K562 (cell line): ENCODE data around the gene B2M. TPM values are rescaled to one million over a fixed set of nuclear protein-coding genes. Genes with fewer than 3 reads are reported as not detected.
"Not testable (repeated sequence)": the region's sequence is repeated elsewhere in the genome, so short reads cannot be mapped to it uniquely, and the experiment has no call there.

Source experiments
- ATAC-seq: fragments of 200-7000 bp; cut with Tn5 transposase; 3 replicates; pipeline ENCODE4 v1.9.1; 2020; ENCODE audit warnings: moderate library complexity
- BruUV-seq: library from RNA; stranded (reverse); fragments of 400-500 nt; replicated peaks from 2 replicates; lab custom pipeline; 2021; lab: Mats Ljungman, UMichigan
- CTCF ChIA-PET: fragments of 300-600 bp; formaldehyde crosslinking; extraction: SDS; loops from one replicate; lab custom pipeline; 2021; ENCODE audit warnings: low intra/inter-chr PET ratio; lab: Yijun Ruan, JAX
- POLR2A ChIA-PET: fragments of 300-600, 350-650 bp; sonication (Branson Sonifier 250); formaldehyde crosslinking; extraction: SDS; loops from one replicate; lab custom pipeline; 2021; ENCODE audit warnings: antibody characterized with exemption, inconsistent platforms; lab: Yijun Ruan, JAX
- DNase-seq, 4 experiments: peaks; one replicate each; pipeline versions ENCODE4 v3.0.0 to v3.0.0-alpha.2; 2011 to 2018; ENCODE audit warnings: low spot score in 3 of 4, mixed read lengths in 3 of 4; ENCODE audit errors: extremely low read depth in 1 of 4
- FAIRE-seq: peaks from 2 replicates; lab custom pipeline; 2011; peaks lifted over from hg19 to GRCh38; lab: Jason Lieb, UNC
- H2AFZ ChIP-seq: 2 replicates; pipeline ENCODE4 v1.6.0; 2011; ENCODE audit warnings: low read depth, low read length, control low read depth, inconsistent platforms
- H3K27ac ChIP-seq: fragments of 200-600 bp; 3 replicates; pipeline ENCODE4 v1.8.0; 2011; ENCODE audit warnings: low read depth, mild to moderate bottlenecking, control low read depth, inconsistent platforms, low read length, moderate library complexity, mixed read lengths; ENCODE audit errors: extremely low read depth
- H3K27me3 ChIP-seq, 2 experiments: fragments of 300-600 bp in 1 of 2; 2 replicates in 1 of 2; 3 replicates in 1 of 2; pipeline versions ENCODE4 v1.6.0 to v1.8.0; 2011; ENCODE audit warnings: inconsistent platforms in 2 of 2, low read length in 2 of 2, mild to moderate bottlenecking in 1 of 2, mixed read lengths in 1 of 2, moderate library complexity in 1 of 2; ENCODE audit not compliant: control insufficient read depth in 2 of 2, insufficient read depth in 2 of 2
- H3K36me3 ChIP-seq: fragments of 300-600 bp; 3 replicates; pipeline ENCODE4 v1.8.0; 2011; ENCODE audit warnings: mild to moderate bottlenecking, low read length, inconsistent platforms; ENCODE audit not compliant: control insufficient read depth, insufficient read depth
- H3K4me1 ChIP-seq, 2 experiments: fragments of 200-600 bp in 1 of 2; replicated peaks in 1 of 2; 2 replicates in 1 of 2; 3 replicates in 1 of 2; pipeline versions ENCODE4 v1.5.1 to v1.8.0; 2011; ENCODE audit warnings: inconsistent platforms in 2 of 2, low read length in 2 of 2, mild to moderate bottlenecking in 1 of 2, mixed read lengths in 1 of 2, moderate library complexity in 1 of 2; ENCODE audit not compliant: control insufficient read depth in 2 of 2, insufficient read depth in 2 of 2
- H3K4me2 ChIP-seq: 2 replicates; pipeline ENCODE4 v1.6.1; 2011; ENCODE audit warnings: low read length, control low read depth, inconsistent platforms, mixed read lengths; ENCODE audit not compliant: insufficient read depth
- H3K4me3 ChIP-seq: fragments of 200-600 bp; sonication (generic), shearing (Covaris generic); 2 replicates; pipeline ENCODE4 v1.5.1; 2016; ENCODE audit warnings: control low read depth, inconsistent platforms
- H3K79me2 ChIP-seq: fragments of 200-600 bp; 3 replicates; pipeline ENCODE4 v1.8.0; 2011; ENCODE audit warnings: low read length, inconsistent platforms; ENCODE audit not compliant: control insufficient read depth, insufficient read depth
- H3K9ac ChIP-seq, 2 experiments: 2 replicates each; pipeline versions ENCODE4 v1.6.0 to v1.6.1; 2011; ENCODE audit warnings: low read depth in 2 of 2, low read length in 2 of 2, control low read depth in 1 of 2, inconsistent platforms in 1 of 2, mild to moderate bottlenecking in 1 of 2, mixed read lengths in 1 of 2; ENCODE audit not compliant: insufficient read depth in 1 of 2
- H3K9me1 ChIP-seq: one replicate; pipeline ENCODE4 v1.6.0; 2011; ENCODE audit warnings: inconsistent platforms, mild to moderate bottlenecking, low read length, moderate library complexity; ENCODE audit not compliant: control insufficient read depth, insufficient read depth
- H3K9me3 ChIP-seq: replicated peaks from 2 replicates; pipeline ENCODE4 v1.5.1; 2011; ENCODE audit warnings: low read depth, low read length, inconsistent platforms; ENCODE audit not compliant: control insufficient read depth, insufficient read depth
- H4K20me1 ChIP-seq: replicated peaks from 2 replicates; pipeline ENCODE4 v1.6.1; 2011; ENCODE audit warnings: low read length, inconsistent platforms, mixed read lengths; ENCODE audit not compliant: control insufficient read depth, insufficient read depth
- AFF1 ChIP-seq, 2 experiments: fragments of 450-650 bp; IDR thresholded peaks; 2 replicates each; pipeline ENCODE4 v1.6.1; 2018; ENCODE audit warnings: mild to moderate bottlenecking in 2 of 2, low read depth in 1 of 2; ENCODE audit not compliant: partially characterized antibody in 2 of 2
- BCOR ChIP-seq: fragments of 450-650 bp; IDR thresholded peaks from 2 replicates; pipeline ENCODE4 v1.6.1; 2016
- NFRKB ChIP-seq: fragments of 450-650 bp; IDR thresholded peaks from 2 replicates; pipeline ENCODE4 v1.6.1; 2016; ENCODE audit warnings: low read depth
- RBM25 ChIP-seq: fragments of 200-400 bp; formaldehyde crosslinking; IDR thresholded peaks from 2 replicates; pipeline ENCODE4 v1.6.1; 2018; ENCODE audit warnings: low read length, low read depth, moderate library complexity; ENCODE audit not compliant: severe bottlenecking
- SMARCA5 ChIP-seq: fragments of 450-650 bp; IDR thresholded peaks from 2 replicates; pipeline ENCODE4 v1.6.1; 2016
- TSC22D4 ChIP-seq: fragments of 450-650 bp; IDR thresholded peaks from 2 replicates; pipeline ENCODE4 v1.6.1; 2016; ENCODE audit warnings: missing genetic modification characterization, missing biosample characterization, control low read depth
- ZNF165 ChIP-seq: fragments of 250-450 bp; sonication (Bioruptor Pico); IDR thresholded peaks from 2 replicates; pipeline ENCODE4 v1.4.0; 2020; ENCODE audit warnings: borderline replicate concordance
- WGBS: fragments of 100-300 bp; shearing (Covaris generic); methylation state at CpG from one replicate; pipeline ENCODE4 v1.1.6; 2016; ENCODE audit warnings: low coverage, mixed read lengths; ENCODE audit not compliant: insufficient coverage; ENCODE audit errors: missing lambda C conversion rate; 5-methylcytosine and 5-hydroxymethylcytosine counted together
- in situ Hi-C: fragments of 300-500 bp; cut with MboI; formaldehyde crosslinking; loops from 4 replicates; pipeline ENCODE4 v1.15.0; 2018; ENCODE audit warnings: inconsistent platforms, mixed read lengths
- intact Hi-C: fragments of 100-400 bp; cut with micrococcal nuclease; formaldehyde crosslinking; loops from 2 replicates; pipeline ENCODE4 v1.14.2; 2022
- polyA plus RNA-seq, 8 experiments: library from polyadenylated mRNA; depleted of rRNA in 4 of 8; stranded (reverse) in 5 of 8; unstranded in 3 of 8; fragments of >200 nt; fragmentation: Nextera tagmentation in 2 of 8; fragmentation: Illumina TruSeq in 1 of 8; extraction: Ambion mirVana in 2 of 8; extraction: Trizol in 1 of 8; gene quantifications; 2 replicates each; pipeline versions ENCODE4 v1.2.1 to v1.2.3, GENCODE V29; 2011 to 2014; ENCODE audit warnings: inconsistent platforms in 1 of 8, missing spikeins in 1 of 8
- total RNA-seq, 7 experiments: library from RNA; depleted of rRNA in 6 of 7; stranded (reverse); fragments of >200 nt in 6 of 7; fragmentation: Illumina TruSeq in 2 of 7; extraction: Trizol in 2 of 7; gene quantifications; 2 replicates each; pipeline versions ENCODE4 v1.2.1 to v1.2.3, GENCODE V29; 2011 to 2021; ENCODE audit warnings: low replicate concordance in 1 of 7
- TF ChIP-seq, protein P1 (sequence below): fragments of 450-650 bp; IDR thresholded peaks from 2 replicates; pipeline ENCODE4 v1.6.1; 2017; ENCODE audit warnings: mild to moderate bottlenecking, moderate library complexity
- TF ChIP-seq, protein P2 (sequence below), 2 experiments: fragments of 450-650 bp; IDR thresholded peaks; 2 replicates each; pipeline ENCODE4 v1.6.1; 2016

B2M gene
- total and polyA plus RNA-seq, 9 of the 15 experiments (the other 6 are each of a cell fraction or from before 2014, with no cell fraction given), result 460 to 3,138 (median 1,032) TPM

- Histone ChIP-seq H3K9ac (peak overlapping the region; percentile 2 to 70; a peak in 2 of 4 replicates), H3K4me2 (peak overlapping the region; percentile 82), H3K27ac (peak overlapping the region; percentile 77; the same call in 2 of the 3 replicates), H3K4me1 (peaks cover 20 to 29% of the 10 kb centered on the region in 2 experiments), H2AFZ (peak overlapping the region; percentile 75), H3K4me3 (peak overlapping the region; percentile 52; the same call in 1 of the 2 replicates)
- H3K79me2 ChIP-seq, H3K9me1 ChIP-seq, in situ Hi-C loops, H4K20me1 ChIP-seq, H3K27me3 ChIP-seq, H3K36me3 ChIP-seq, ATAC-seq, FAIRE-seq, H3K9me3 ChIP-seq, DNase-seq: not testable (repeated sequence)
- ChIA-PET POLR2A (interaction anchor here (0.6 to 10.1 kb wide), 13 partner anchors 9 to 167 kb away, joined by 3 to 136 read pairs (median 4); partner anchors contain the start of genes B2M, PATL2, SPG11 and TRIM69), CTCF (interaction anchor here (0.6 kb wide), 1 partner anchor 16 kb away, joined by 3 read pairs; no protein-coding TSS in a partner anchor)
- TSS peak; percentile 71 for BruUV-seq
- 54% methylated on average over 2 of the region's 5 CpGs for WGBS
- intact Hi-C loops, result loop anchor here (2.0 kb wide), 1 partner anchor 17 kb away; the partner anchor contains the start of genes B2M and PATL2
- TF ChIP-seq RBM25, result peak; percentile 31
- TF ChIP-seq, protein P1, sequence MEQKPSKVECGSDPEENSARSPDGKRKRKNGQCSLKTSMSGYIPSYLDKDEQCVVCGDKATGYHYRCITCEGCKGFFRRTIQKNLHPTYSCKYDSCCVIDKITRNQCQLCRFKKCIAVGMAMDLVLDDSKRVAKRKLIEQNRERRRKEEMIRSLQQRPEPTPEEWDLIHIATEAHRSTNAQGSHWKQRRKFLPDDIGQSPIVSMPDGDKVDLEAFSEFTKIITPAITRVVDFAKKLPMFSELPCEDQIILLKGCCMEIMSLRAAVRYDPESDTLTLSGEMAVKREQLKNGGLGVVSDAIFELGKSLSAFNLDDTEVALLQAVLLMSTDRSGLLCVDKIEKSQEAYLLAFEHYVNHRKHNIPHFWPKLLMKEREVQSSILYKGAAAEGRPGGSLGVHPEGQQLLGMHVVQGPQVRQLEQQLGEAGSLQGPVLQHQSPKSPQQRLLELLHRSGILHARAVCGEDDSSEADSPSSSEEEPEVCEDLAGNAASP, result 0 out of 2 replicates have a peak, but pooled peaks have one; percentile 26
- peak; percentile 57; the same call in 1 of the 2 replicates for TF ChIP-seq NFRKB
- peak; percentile 88 for TF ChIP-seq SMARCA5
- TF ChIP-seq BCOR, result peak; percentile 92
- peak; percentile 14; the same call in 1 of the 2 replicates for TF ChIP-seq ZNF165 (CRISPR knock-in tag)
- TF ChIP-seq TSC22D4 (tag), result peak; percentile 53; the same call in 1 of the 2 replicates
- TF ChIP-seq, protein P2, sequence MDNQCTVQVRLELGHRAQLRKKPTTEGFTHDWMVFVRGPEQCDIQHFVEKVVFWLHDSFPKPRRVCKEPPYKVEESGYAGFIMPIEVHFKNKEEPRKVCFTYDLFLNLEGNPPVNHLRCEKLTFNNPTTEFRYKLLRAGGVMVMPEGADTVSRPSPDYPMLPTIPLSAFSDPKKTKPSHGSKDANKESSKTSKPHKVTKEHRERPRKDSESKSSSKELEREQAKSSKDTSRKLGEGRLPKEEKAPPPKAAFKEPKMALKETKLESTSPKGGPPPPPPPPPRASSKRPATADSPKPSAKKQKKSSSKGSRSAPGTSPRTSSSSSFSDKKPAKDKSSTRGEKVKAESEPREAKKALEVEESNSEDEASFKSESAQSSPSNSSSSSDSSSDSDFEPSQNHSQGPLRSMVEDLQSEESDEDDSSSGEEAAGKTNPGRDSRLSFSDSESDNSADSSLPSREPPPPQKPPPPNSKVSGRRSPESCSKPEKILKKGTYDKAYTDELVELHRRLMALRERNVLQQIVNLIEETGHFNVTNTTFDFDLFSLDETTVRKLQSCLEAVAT (IDR thresholded peaks at IDR 0.05), result 0 out of 4 replicates have a peak, but pooled peaks have one; percentile 25 to 35
- TF ChIP-seq AFF1 (IDR thresholded peaks at IDR 0.05; ENCODE audit: low read depth in 1 of 2, partially characterized antibody in 2 of 2), result peak in 1 of 2 experiments; percentile 33
Measured at GRCh38 chr15:44728232-44728575, 16.9 kb downstream of the B2M start.
